HepG2 (cell line): ENCODE data around the gene TTC19.

Experiments
- CTCF ChIP-seq: sonication (generic); formaldehyde crosslinking; IDR thresholded peaks from 2 replicates; pipeline ENCODE4 v1.5.0; 2020; ENCODE audit warnings: mild to moderate bottlenecking, missing genetic modification reagents, moderate library complexity
- EHMT2 ChIP-seq: fragments of 200-600 bp; sonication (generic); IDR thresholded peaks from 2 replicates; pipeline ENCODE4 v1.7.0; 2017; ENCODE audit warnings: antibody characterized with exemption, low read depth, low read length, borderline replicate concordance
- FOSL2 ChIP-seq: sonication (generic); formaldehyde crosslinking; IDR thresholded peaks from 2 replicates; pipeline ENCODE4 v1.4.0; 2020; ENCODE audit warnings: missing genetic modification reagents
- FOXJ3 ChIP-seq: sonication (generic); formaldehyde crosslinking; IDR thresholded peaks from 2 replicates; pipeline ENCODE4 v1.4.0; 2020; ENCODE audit warnings: missing genetic modification reagents, mild to moderate bottlenecking, borderline replicate concordance
- FOXK1 ChIP-seq: sonication (generic); formaldehyde crosslinking; IDR thresholded peaks from 2 replicates; pipeline ENCODE4 v1.4.0; 2020; ENCODE audit warnings: low read depth, missing genetic modification reagents, borderline replicate concordance
- MAX ChIP-seq: IDR thresholded peaks from 2 replicates; pipeline ENCODE4 v1.6.1; 2012; ENCODE audit warnings: inconsistent platforms
- NFRKB ChIP-seq: fragments of 450-650 bp; IDR thresholded peaks from 2 replicates; pipeline ENCODE4 v1.6.1; 2017
- POGZ ChIP-seq: sonication (generic); formaldehyde crosslinking; IDR thresholded peaks from 2 replicates; pipeline ENCODE4 v1.4.0; 2020; ENCODE audit warnings: mild to moderate bottlenecking, missing genetic modification reagents
- POLR2A ChIP-seq, 2 experiments: IDR thresholded peaks; 2 replicates each; pipeline ENCODE4 v1.6.1; 2011; ENCODE audit warnings: low read depth in 2 of 2, low read length in 2 of 2, mild to moderate bottlenecking in 1 of 2, moderate library complexity in 1 of 2; ENCODE audit not compliant: insufficient read depth in 1 of 2
- ZKSCAN8 ChIP-seq: IDR thresholded peaks from 2 replicates; pipeline ENCODE4 v1.6.1; 2016; ENCODE audit warnings: borderline replicate concordance, missing genetic modification reagents, missing compliant biosample characterization
- TF ChIP-seq, protein P1 (sequence below): sonication (generic); formaldehyde crosslinking; IDR thresholded peaks from 2 replicates; pipeline ENCODE4 v1.4.0; 2020; ENCODE audit warnings: missing genetic modification reagents

- TF ChIP-seq EHMT2 (no peak), POLR2A (IDR thresholded peaks at IDR 0.05; ENCODE audit: insufficient read depth in 1 of 2, low read depth in 2 of 2, low read length in 2 of 2) (no peak), FOSL2 (no peak), ZKSCAN8 (CRISPR knock-in tag) (no peak), CTCF (no peak), POGZ (CRISPR knock-in tag) (no peak), MAX (no peak), FOXJ3 (CRISPR knock-in tag) (no peak), NFRKB (no peak), FOXK1 (CRISPR knock-in tag) (no peak)
- TF ChIP-seq, protein P1, sequence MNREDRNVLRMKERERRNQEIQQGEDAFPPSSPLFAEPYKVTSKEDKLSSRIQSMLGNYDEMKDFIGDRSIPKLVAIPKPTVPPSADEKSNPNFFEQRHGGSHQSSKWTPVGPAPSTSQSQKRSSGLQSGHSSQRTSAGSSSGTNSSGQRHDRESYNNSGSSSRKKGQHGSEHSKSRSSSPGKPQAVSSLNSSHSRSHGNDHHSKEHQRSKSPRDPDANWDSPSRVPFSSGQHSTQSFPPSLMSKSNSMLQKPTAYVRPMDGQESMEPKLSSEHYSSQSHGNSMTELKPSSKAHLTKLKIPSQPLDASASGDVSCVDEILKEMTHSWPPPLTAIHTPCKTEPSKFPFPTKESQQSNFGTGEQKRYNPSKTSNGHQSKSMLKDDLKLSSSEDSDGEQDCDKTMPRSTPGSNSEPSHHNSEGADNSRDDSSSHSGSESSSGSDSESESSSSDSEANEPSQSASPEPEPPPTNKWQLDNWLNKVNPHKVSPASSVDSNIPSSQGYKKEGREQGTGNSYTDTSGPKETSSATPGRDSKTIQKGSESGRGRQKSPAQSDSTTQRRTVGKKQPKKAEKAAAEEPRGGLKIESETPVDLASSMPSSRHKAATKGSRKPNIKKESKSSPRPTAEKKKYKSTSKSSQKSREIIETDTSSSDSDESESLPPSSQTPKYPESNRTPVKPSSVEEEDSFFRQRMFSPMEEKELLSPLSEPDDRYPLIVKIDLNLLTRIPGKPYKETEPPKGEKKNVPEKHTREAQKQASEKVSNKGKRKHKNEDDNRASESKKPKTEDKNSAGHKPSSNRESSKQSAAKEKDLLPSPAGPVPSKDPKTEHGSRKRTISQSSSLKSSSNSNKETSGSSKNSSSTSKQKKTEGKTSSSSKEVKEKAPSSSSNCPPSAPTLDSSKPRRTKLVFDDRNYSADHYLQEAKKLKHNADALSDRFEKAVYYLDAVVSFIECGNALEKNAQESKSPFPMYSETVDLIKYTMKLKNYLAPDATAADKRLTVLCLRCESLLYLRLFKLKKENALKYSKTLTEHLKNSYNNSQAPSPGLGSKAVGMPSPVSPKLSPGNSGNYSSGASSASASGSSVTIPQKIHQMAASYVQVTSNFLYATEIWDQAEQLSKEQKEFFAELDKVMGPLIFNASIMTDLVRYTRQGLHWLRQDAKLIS = no peak
Measured at GRCh38 chr17:15971882-15972281, 27.7 kb upstream of the TTC19 start.
